ENCODE data around the gene S1PR1.

- no peak for TF ChIP-seq CTCF (conservative IDR thresholded peaks at IDR 0.05; ENCODE audit: low read depth, low read length)
- TF ChIP-seq EZH2 (IDR thresholded peaks at IDR 0.05; ENCODE audit: borderline replicate concordance, low read depth, low read length, poor library complexity, severe bottlenecking), result no peak
Measured at GRCh38 chr1:101245246-101245927, 8.6 kb downstream of the S1PR1 start.

Measured in A673 (cell line).